ENCODE results near the gene CRELD2. TPM values are rescaled to one million over a fixed set of nuclear protein-coding genes. Genes with fewer than 3 reads are reported as not detected.
"Not testable (repeated sequence)": the region's sequence is repeated elsewhere in the genome, so short reads cannot be mapped to it uniquely, and the experiment has no call there.

CRELD2 gene
- total RNA-seq, 1 donor from 2014 or later = 17.5 TPM

- peak; percentile 60 for DNase-seq
Measured at GRCh38 chr22:49930596-49931412, 12.4 kb downstream of the CRELD2 start.

GRCh38 chr22:49933236-49934159, 15.1 kb downstream of the CRELD2 start:
- peak; percentile 39 for DNase-seq

- no peak for DNase-seq
Measured at GRCh38 chr22:49934160-49934890, 15.9 kb downstream of the CRELD2 start.

- no peak for DNase-seq
Measured at GRCh38 chr22:49934891-49935557, 16.6 kb downstream of the CRELD2 start.

- no peak for DNase-seq
Measured at GRCh38 chr22:49935561-49935960, 17.1 kb downstream of the CRELD2 start.

- peak; percentile 60 for DNase-seq
Measured at GRCh38 chr22:49936018-49936972, 17.9 kb downstream of the CRELD2 start.

- peak; percentile 42 for DNase-seq
Measured at GRCh38 chr22:49936973-49937757, 18.7 kb downstream of the CRELD2 start.

- peak; percentile 48 for DNase-seq
Measured at GRCh38 chr22:49937758-49938564, 19.5 kb downstream of the CRELD2 start.

- no peak for DNase-seq
Measured at GRCh38 chr22:49938565-49939136, 20.2 kb downstream of the CRELD2 start.

- no peak for DNase-seq
Measured at GRCh38 chr22:49941507-49942316, 23.3 kb downstream of the CRELD2 start.

GRCh38 chr22:49942565-49943404, 24.4 kb downstream of the CRELD2 start:
- DNase-seq = no peak

- no peak for DNase-seq
Measured at GRCh38 chr22:49943405-49943765, 25.0 kb downstream of the CRELD2 start.

GRCh38 chr22:49943771-49944398, 25.5 kb downstream of the CRELD2 start:
- no peak for DNase-seq

- no peak for DNase-seq
Measured at GRCh38 chr22:49944399-49944891, 26.0 kb downstream of the CRELD2 start.

- not testable (repeated sequence) for DNase-seq
Measured at GRCh38 chr22:49945042-49945794, 26.8 kb downstream of the CRELD2 start.
